ENCODE measurements around the gene TEPSIN.

GRCh38 chr17:81251709-81252301 lies 12.9 kb upstream of the TEPSIN start:
- no peak for TF ChIP-seq EZH2 (IDR thresholded peaks at IDR 0.05; ENCODE audit: low read length)
- no peak for TF ChIP-seq CTCF (optimal IDR thresholded peaks at IDR 0.05 in 1 of 3, IDR thresholded peaks at IDR 0.05 in 1 of 3, conservative IDR thresholded peaks at IDR 0.05 in 1 of 3; ENCODE audit: extremely low read depth in 1 of 3, insufficient read depth in 2 of 3, low read length in 3 of 3)
